B cell (primary cell): Measurements from ENCODE around the gene NDUFA6. TPM values are rescaled to one million over a fixed set of nuclear protein-coding genes. Genes with fewer than 3 reads are reported as not detected.
"Not testable (repeated sequence)": the region's sequence is repeated elsewhere in the genome, so short reads cannot be mapped to it uniquely, and the experiment has no call there.

ENCODE experiments used
- ATAC-seq: fragments of 200-7000 bp; cut with Tn5 transposase; one replicate; pipeline ENCODE4 v1.10.0; 2021; ENCODE audit warnings: low read depth, mild to moderate bottlenecking, moderate number of reproducible peaks, moderate library complexity
- CTCF ChIA-PET: fragments of 350-600 bp; sonication (Branson Sonifier 250); formaldehyde crosslinking; loops from one replicate; lab custom pipeline; 2021; ENCODE audit warnings: antibody characterized with exemption, inconsistent platforms; lab: Charles Lee
- POLR2A ChIA-PET: fragments of 350-600 bp; sonication (Branson Sonifier 250); formaldehyde crosslinking; loops from one replicate; lab custom pipeline; 2021; ENCODE audit warnings: antibody characterized with exemption; lab: Charles Lee
- DNase-seq: peaks from one replicate; pipeline ENCODE4 v3.0.0; 2013
- H2AFZ ChIP-seq: 2 replicates; pipeline ENCODE4 v1.6.1; 2012; ENCODE audit warnings: mild to moderate bottlenecking, low read depth, low read length; ENCODE audit not compliant: insufficient read depth, poor library complexity, severe bottlenecking
- H3K27ac ChIP-seq, 2 donors: 1 replicate in 1 of 2; 2 replicates in 1 of 2; pipeline ENCODE4 v1.5.1; 2012 to 2013; ENCODE audit warnings: low read length in 2 of 2, mild to moderate bottlenecking in 2 of 2, moderate library complexity in 1 of 2
- H3K27me3 ChIP-seq, 4 experiments: fragments of 200-600 bp in 1 of 4; sonication (generic) in 1 of 4; replicated peaks in 1 of 4; 1 replicate in 2 of 4; 2 replicates in 2 of 4; pipeline versions ENCODE4 v1.6.1 to v1.7.0; 2013 to 2016; ENCODE audit warnings: low read length in 3 of 4, mild to moderate bottlenecking in 2 of 4, mixed read lengths in 1 of 4, moderate library complexity in 1 of 4; ENCODE audit not compliant: insufficient read depth in 4 of 4, control insufficient read depth in 3 of 4; ENCODE audit errors: control extremely low read depth in 1 of 4
- H3K36me3 ChIP-seq, 2 experiments: replicated peaks in 1 of 2; 1 replicate in 1 of 2; 2 replicates in 1 of 2; pipeline versions ENCODE4 v1.6.1 to v1.7.1; 2013; ENCODE audit warnings: low read length in 1 of 2; ENCODE audit not compliant: insufficient read depth in 2 of 2, control insufficient read depth in 1 of 2; ENCODE audit errors: control extremely low read depth in 1 of 2, extremely low read depth in 1 of 2
- H3K4me1 ChIP-seq, 2 donors: fragments of 200-600 bp in 1 of 2; sonication (generic) in 1 of 2; 1 replicate in 1 of 2; 2 replicates in 1 of 2; pipeline versions ENCODE4 v1.5.1 to v1.6.1; 2013 to 2017; ENCODE audit warnings: low read length in 2 of 2; ENCODE audit not compliant: control insufficient read depth in 2 of 2, insufficient read depth in 2 of 2
- H3K4me2 ChIP-seq: replicated peaks from 2 replicates; pipeline ENCODE3; 2012; ENCODE audit warnings: mild to moderate bottlenecking, low read depth, low read length; ENCODE audit not compliant: poor library complexity, severe bottlenecking
- H3K4me3 ChIP-seq, 5 experiments: fragments of 200-600 bp in 1 of 5; sonication (generic) in 1 of 5; 1 replicate in 3 of 5; 2 replicates in 2 of 5; pipeline versions ENCODE4 v1.5.1 to v1.7.0; 2011 to 2016; ENCODE audit warnings: low read length in 4 of 5, mild to moderate bottlenecking in 4 of 5, low read depth in 2 of 5, control low read depth in 1 of 5, moderate library complexity in 1 of 5; ENCODE audit not compliant: insufficient read depth in 1 of 5; ENCODE audit errors: control extremely low read depth in 1 of 5, extremely low read depth in 1 of 5
- H3K79me2 ChIP-seq: fragments of 200-600 bp; sonication (generic); one replicate; pipeline ENCODE4 v1.6.0; 2016; ENCODE audit warnings: low read length; ENCODE audit not compliant: control insufficient read depth, insufficient read depth
- H3K9ac ChIP-seq: fragments of 200-600 bp; sonication (generic); 2 replicates; pipeline ENCODE4 v1.6.1; 2017; ENCODE audit warnings: mild to moderate bottlenecking, low read length, moderate library complexity
- H3K9me3 ChIP-seq, 3 donors: one replicate each; pipeline versions ENCODE4 v1.6.1 to v1.7.1; 2013; ENCODE audit warnings: low read length in 2 of 3; ENCODE audit not compliant: control insufficient read depth in 2 of 3, insufficient read depth in 1 of 3; ENCODE audit errors: control extremely low read depth in 1 of 3
- H4K20me1 ChIP-seq: 2 replicates; pipeline ENCODE4 v1.6.0; 2012; ENCODE audit warnings: mild to moderate bottlenecking, low read length; ENCODE audit not compliant: insufficient read depth, control insufficient read depth, poor library complexity, severe bottlenecking
- H3K27ac Mint-ChIP-seq: one replicate; pipeline ENCODE4 v1.8.0; 2021; ENCODE audit warnings: mixed read lengths
- H3K27me3 Mint-ChIP-seq: one replicate; pipeline ENCODE4 v1.8.0; 2021; ENCODE audit warnings: mixed read lengths
- H3K4me1 Mint-ChIP-seq: one replicate; pipeline ENCODE4 v1.8.0; 2021; ENCODE audit warnings: mixed read lengths
- H3K4me3 Mint-ChIP-seq: one replicate; pipeline ENCODE4 v1.8.0; 2021; ENCODE audit warnings: mixed read lengths
- H3K9me3 Mint-ChIP-seq: one replicate; pipeline ENCODE4 v1.8.0; 2022; ENCODE audit warnings: mixed read lengths; ENCODE audit not compliant: insufficient read depth
- EZH2 ChIP-seq: IDR thresholded peaks from 2 replicates; pipeline ENCODE4 v1.6.1; 2012; ENCODE audit warnings: borderline replicate concordance, low read depth, mild to moderate bottlenecking, moderate library complexity, low read length; ENCODE audit not compliant: insufficient read depth, poor library complexity, severe bottlenecking
- WGBS: methylation state at CpG from one replicate; pipeline ENCODE4 v1.1.5; 2013; ENCODE audit warnings: missing lambda C conversion rate; ENCODE audit not compliant: insufficient coverage; 5-methylcytosine and 5-hydroxymethylcytosine counted together
- intact Hi-C: fragments of 100-400 bp; cut with micrococcal nuclease; formaldehyde crosslinking; loops from one replicate; pipeline ENCODE4 v1.10.0; 2022
- polyA plus RNA-seq: library from polyadenylated mRNA; depleted of rRNA; stranded (reverse); fragments of >200 nt; gene quantifications from 2 replicates; pipeline ENCODE4 v1.2.3, GENCODE V29; 2012
- total RNA-seq, 2 donors: library from RNA; stranded (reverse); fragments of 120-200 nt in 1 of 2; gene quantifications; 1 replicate in 1 of 2; 2 replicates in 1 of 2; pipeline versions ENCODE4 v1.2.3 to v1.2.4, GENCODE V29; 2013 to 2022
- TF ChIP-seq, protein P1 (sequence below): fragments of 200-600 bp; IDR thresholded peaks from one replicate; pipeline ENCODE4 v1.8.0; 2022; ENCODE audit warnings: antibody characterized with exemption, mild to moderate bottlenecking

The NDUFA6 gene
- total and polyA plus RNA-seq, 2 donors (not counting 1 experiment from before 2014, with no cell fraction given): 26.2 to 47.8 TPM

DNA sequence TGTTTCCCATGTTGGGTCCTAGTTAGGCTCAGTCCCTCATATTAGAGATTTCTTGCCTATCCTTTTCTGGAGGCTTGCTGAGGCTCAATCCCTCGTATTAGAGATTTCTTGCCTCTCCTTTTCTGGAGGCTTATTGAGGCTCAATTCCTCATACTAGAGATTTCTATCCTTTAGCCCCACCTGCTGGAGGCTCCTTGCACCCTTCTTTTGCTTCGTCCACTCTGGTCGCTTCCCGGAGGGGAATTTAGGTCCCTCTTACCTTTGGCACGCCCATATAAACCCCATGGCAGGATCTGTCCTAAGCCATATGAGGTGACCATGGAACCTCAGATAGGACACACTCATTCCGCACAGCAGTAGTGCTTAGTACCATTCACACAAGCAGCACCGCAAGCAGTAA is 24.1 kb upstream of the NDUFA6 start:
- intact Hi-C loops: no loop called here
- POLR2A ChIA-PET: no interaction called here

DNA sequence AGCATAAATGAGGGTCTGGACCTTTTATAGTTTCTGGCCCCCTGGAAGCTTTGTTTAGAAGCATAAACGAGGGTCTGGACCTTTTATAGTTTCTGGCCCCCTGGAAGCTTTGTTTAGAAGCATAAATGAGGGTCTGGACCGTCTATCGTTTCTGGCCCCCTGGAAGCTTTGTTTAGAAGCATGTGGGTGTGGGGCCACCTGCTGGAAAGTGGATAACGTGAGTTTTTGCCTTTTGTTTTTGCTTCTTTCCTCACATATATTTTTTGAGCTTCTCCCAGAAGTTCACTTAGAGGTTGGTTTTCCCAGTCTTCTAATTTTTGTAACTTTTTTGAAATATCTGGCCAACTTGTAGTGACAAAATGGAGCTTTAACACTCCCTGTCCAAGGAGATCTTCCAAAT is 22.2 kb upstream of the NDUFA6 start:
- peaks cover 0 to 24% (median 11%) of the 10 kb centered on the region in 3 donors for H3K9me3 ChIP-seq
- H3K27ac Mint-ChIP-seq, H3K9ac ChIP-seq, intact Hi-C loops, H3K4me3 ChIP-seq, DNase-seq, H3K36me3 ChIP-seq, H3K4me1 ChIP-seq, H3K27me3 ChIP-seq, H3K27me3 Mint-ChIP-seq, H3K4me3 Mint-ChIP-seq, ATAC-seq, H3K9me3 Mint-ChIP-seq, POLR2A ChIA-PET, H3K4me2 ChIP-seq, H2AFZ ChIP-seq, H3K79me2 ChIP-seq, H3K27ac ChIP-seq, H3K4me1 Mint-ChIP-seq, H4K20me1 ChIP-seq: not testable (repeated sequence)
- CTCF ChIA-PET: interaction anchor here (0.6 to 5.1 kb wide), 11 partner anchors 9 to 414 kb away, joined by 3 to 45 read pairs (median 3); partner anchors contain the start of genes MEI1, NDUFA6 and SEPTIN3
- no CpG with 5 or more reads among the region's 4 CpGs for WGBS

More for the DNA sequence above, 24.1 kb upstream of the NDUFA6 start:
- H3K79me2 ChIP-seq: no peaks in the 10 kb centered on the region
- Mint-ChIP-seq H3K27me3 (no peaks in the 10 kb centered on the region), H3K4me3 (no peak overlapping the region), H3K9me3 (peaks cover 2% of the 10 kb centered on the region), H3K4me1 (peaks cover 6% of the 10 kb centered on the region), H3K27ac (no peak overlapping the region)
- no peaks in the 10 kb centered on the region for H3K36me3 ChIP-seq
- no peak overlapping the region for H2AFZ ChIP-seq
- no peak overlapping the region for H3K9ac ChIP-seq
- H3K4me3 ChIP-seq: no peak overlapping the region
- H3K4me2 ChIP-seq: no peak overlapping the region
- no peak overlapping the region for H3K27ac ChIP-seq
- CTCF ChIA-PET: interaction anchor here (5.1 kb wide), 1 partner anchor 148 kb away, joined by 45 read pairs; the partner anchor contains the start of gene SEPTIN3
- 97% methylated on average over 5 of the region's 7 CpGs for WGBS
- peaks cover 0 to 24% (median 11%) of the 10 kb centered on the region in 3 donors for H3K9me3 ChIP-seq
- H3K27me3 ChIP-seq: no peaks in the 10 kb centered on the region
- DNase-seq: no peak
- H3K4me1 ChIP-seq: peaks cover 0 to under 1% of the 10 kb centered on the region in 2 donors
- no peaks in the 10 kb centered on the region for H4K20me1 ChIP-seq
- no peak for ATAC-seq
- TF ChIP-seq, protein P1, sequence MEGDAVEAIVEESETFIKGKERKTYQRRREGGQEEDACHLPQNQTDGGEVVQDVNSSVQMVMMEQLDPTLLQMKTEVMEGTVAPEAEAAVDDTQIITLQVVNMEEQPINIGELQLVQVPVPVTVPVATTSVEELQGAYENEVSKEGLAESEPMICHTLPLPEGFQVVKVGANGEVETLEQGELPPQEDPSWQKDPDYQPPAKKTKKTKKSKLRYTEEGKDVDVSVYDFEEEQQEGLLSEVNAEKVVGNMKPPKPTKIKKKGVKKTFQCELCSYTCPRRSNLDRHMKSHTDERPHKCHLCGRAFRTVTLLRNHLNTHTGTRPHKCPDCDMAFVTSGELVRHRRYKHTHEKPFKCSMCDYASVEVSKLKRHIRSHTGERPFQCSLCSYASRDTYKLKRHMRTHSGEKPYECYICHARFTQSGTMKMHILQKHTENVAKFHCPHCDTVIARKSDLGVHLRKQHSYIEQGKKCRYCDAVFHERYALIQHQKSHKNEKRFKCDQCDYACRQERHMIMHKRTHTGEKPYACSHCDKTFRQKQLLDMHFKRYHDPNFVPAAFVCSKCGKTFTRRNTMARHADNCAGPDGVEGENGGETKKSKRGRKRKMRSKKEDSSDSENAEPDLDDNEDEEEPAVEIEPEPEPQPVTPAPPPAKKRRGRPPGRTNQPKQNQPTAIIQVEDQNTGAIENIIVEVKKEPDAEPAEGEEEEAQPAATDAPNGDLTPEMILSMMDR: no peak
- no peak for TF ChIP-seq EZH2
